Fibroblast of lung (primary cell): ENCODE data around the gene BCKDHB. TPM values are rescaled to one million over a fixed set of nuclear protein-coding genes. Genes with fewer than 3 reads are reported as not detected.

Experiments
- DNase-seq, 2 donors: peaks; one replicate each; pipeline versions ENCODE4 v3.0.0 to v3.0.0-alpha.2; 2010; ENCODE audit warnings: low read depth in 2 of 2
- H2AFZ ChIP-seq: 2 replicates; pipeline ENCODE4 v1.5.1; 2012; ENCODE audit warnings: low read length, control low read depth, inconsistent platforms
- H3K27ac ChIP-seq: 2 replicates; pipeline ENCODE4 v1.5.1; 2011; ENCODE audit warnings: low read length, control low read depth; ENCODE audit not compliant: insufficient read depth
- H3K27me3 ChIP-seq: 2 replicates; pipeline ENCODE4 v1.5.1; 2011; ENCODE audit warnings: mild to moderate bottlenecking, low read length; ENCODE audit not compliant: control insufficient read depth, insufficient read depth
- H3K36me3 ChIP-seq: 2 replicates; pipeline ENCODE4 v1.5.1; 2011; ENCODE audit warnings: low read length; ENCODE audit not compliant: control insufficient read depth, insufficient read depth
- H3K4me1 ChIP-seq: 2 replicates; pipeline ENCODE4 v1.5.1; 2011; ENCODE audit warnings: low read length; ENCODE audit not compliant: control insufficient read depth, insufficient read depth; ENCODE audit errors: extremely low read depth
- H3K4me2 ChIP-seq: 2 replicates; pipeline ENCODE4 v1.5.1; 2011; ENCODE audit warnings: low read length, control low read depth; ENCODE audit not compliant: insufficient read depth; ENCODE audit errors: extremely low read depth
- H3K4me3 ChIP-seq, 4 experiments: fragments of 200-600 bp in 1 of 4; sonication (generic) in 1 of 4; replicated peaks in 1 of 4; 2 replicates each; pipeline ENCODE4 v1.5.1; 2011 to 2016; ENCODE audit warnings: low read length in 4 of 4, low read depth in 3 of 4, mild to moderate bottlenecking in 3 of 4, control low read depth in 2 of 4, inconsistent platforms in 1 of 4, mixed read lengths in 1 of 4; ENCODE audit not compliant: insufficient read depth in 1 of 4; ENCODE audit errors: control extremely low read depth in 1 of 4
- H3K79me2 ChIP-seq: 2 replicates; pipeline ENCODE4 v1.5.1; 2012; ENCODE audit warnings: mild to moderate bottlenecking, low read length, inconsistent platforms; ENCODE audit not compliant: control insufficient read depth, insufficient read depth
- H3K9ac ChIP-seq: 2 replicates; pipeline ENCODE4 v1.5.1; 2011; ENCODE audit warnings: mild to moderate bottlenecking, low read length, control low read depth; ENCODE audit not compliant: insufficient read depth
- H3K9me3 ChIP-seq: 2 replicates; pipeline ENCODE4 v1.5.1; 2012; ENCODE audit warnings: low read depth, low read length; ENCODE audit not compliant: control insufficient read depth, insufficient read depth
- H4K20me1 ChIP-seq: 2 replicates; pipeline ENCODE4 v1.5.1; 2011; ENCODE audit warnings: low read length; ENCODE audit not compliant: control insufficient read depth, insufficient read depth; ENCODE audit errors: extremely low read depth
- CTCF ChIP-seq, 2 donors: IDR thresholded peaks in 1 of 2; conservative IDR thresholded peaks in 1 of 2; 1 replicate in 1 of 2; 2 replicates in 1 of 2; pipeline ENCODE4 v1.5.1; 2011 to 2012; ENCODE audit warnings: low read length in 2 of 2, control low read depth in 1 of 2, inconsistent platforms in 1 of 2, low read depth in 1 of 2, mild to moderate bottlenecking in 1 of 2
- EZH2 ChIP-seq: IDR thresholded peaks from 2 replicates; pipeline ENCODE4 v1.5.1; 2012; ENCODE audit warnings: low read length, control low read depth, mild to moderate bottlenecking; ENCODE audit errors: missing control alignments
- polyA plus RNA-seq, 2 donors: library from polyadenylated mRNA; depleted of rRNA in 1 of 2; stranded (reverse) in 1 of 2; unstranded in 1 of 2; fragments of >200 nt; gene quantifications; 2 replicates each; pipeline ENCODE4 v1.2.1, GENCODE V29; 2011 to 2012; ENCODE audit warnings: missing spikeins in 1 of 2
- total RNA-seq: library from RNA; depleted of rRNA; stranded (reverse); fragments of >200 nt; gene quantifications from 2 replicates; pipeline ENCODE4 v1.2.1, GENCODE V29; 2014

Gene BCKDHB
- total and polyA plus RNA-seq, 2 donors (not counting 1 experiment from before 2014, with no cell fraction given), result 8.3 to 16.2 TPM

GRCh38 chr6:80214436-80215022 lies 108.1 kb downstream of the BCKDHB start:
- peak; percentile 50 to 76 for DNase-seq

GRCh38 chr6:80215063-80215462 lies 108.6 kb downstream of the BCKDHB start:
- TF ChIP-seq CTCF (conservative IDR thresholded peaks at IDR 0.05 in 1 of 2, IDR thresholded peaks at IDR 0.05 in 1 of 2; ENCODE audit: low read depth in 1 of 2, low read length in 2 of 2) (no peak), EZH2 (no peak)
- Histone ChIP-seq H3K27me3 (no peaks in the 10 kb centered on the region), H3K27ac (no peak overlapping the region), H4K20me1 (no peaks in the 10 kb centered on the region), H3K9ac (no peak overlapping the region), H3K4me3 (no peak overlapping the region), H3K4me1 (no peaks in the 10 kb centered on the region), H2AFZ (no peak overlapping the region), H3K4me2 (no peak overlapping the region), H3K79me2 (no peaks in the 10 kb centered on the region), H3K36me3 (no peaks in the 10 kb centered on the region), H3K9me3 (no peaks in the 10 kb centered on the region)
- DNase-seq, result no peak

More at GRCh38 chr6:80214436-80215022, 108.1 kb downstream of the BCKDHB start:
- H3K36me3 ChIP-seq, result no peaks in the 10 kb centered on the region
- H4K20me1 ChIP-seq, result no peaks in the 10 kb centered on the region
- TF ChIP-seq CTCF (conservative IDR thresholded peaks at IDR 0.05 in 1 of 2, IDR thresholded peaks at IDR 0.05 in 1 of 2; ENCODE audit: low read depth in 1 of 2, low read length in 2 of 2) (peak; percentile 82 to 85), EZH2 (no peak)
- H3K27me3 ChIP-seq, result no peaks in the 10 kb centered on the region
- H3K4me2 ChIP-seq, result no peak overlapping the region
- no peaks in the 10 kb centered on the region for H3K79me2 ChIP-seq
- H2AFZ ChIP-seq, result no peak overlapping the region
- no peak overlapping the region for H3K27ac ChIP-seq
- H3K9ac ChIP-seq, result no peak overlapping the region
- no peak overlapping the region for H3K4me3 ChIP-seq
- H3K4me1 ChIP-seq, result no peaks in the 10 kb centered on the region
- H3K9me3 ChIP-seq, result no peaks in the 10 kb centered on the region

GRCh38 chr6:80217794-80218193 lies 111.3 kb downstream of the BCKDHB start:
- H3K9me3 ChIP-seq, result no peaks in the 10 kb centered on the region
- DNase-seq, result no peak
- no peak overlapping the region for H2AFZ ChIP-seq
- no peaks in the 10 kb centered on the region for H3K27me3 ChIP-seq
- no peaks in the 10 kb centered on the region for H3K36me3 ChIP-seq
- peak overlapping the region; percentile 32 for H3K4me2 ChIP-seq
- no peaks in the 10 kb centered on the region for H4K20me1 ChIP-seq
- H3K9ac ChIP-seq, result no peak overlapping the region
- no peak overlapping the region for H3K4me3 ChIP-seq
- H3K79me2 ChIP-seq, result no peaks in the 10 kb centered on the region
- H3K27ac ChIP-seq, result no peak overlapping the region
- H3K4me1 ChIP-seq, result no peaks in the 10 kb centered on the region
- no peak for TF ChIP-seq CTCF (conservative IDR thresholded peaks at IDR 0.05 in 1 of 2, IDR thresholded peaks at IDR 0.05 in 1 of 2; ENCODE audit: low read depth in 1 of 2, low read length in 2 of 2)
- TF ChIP-seq EZH2, result no peak
